HG03060 (cell line): ENCODE data around the gene CHMP1B.

Experiments
- ATAC-seq: cut with Tn5 transposase; IDR thresholded peaks from one replicate; pipeline ENCODE4 v1.9.1; 2021; ENCODE audit warnings: low read depth, moderate number of reproducible peaks; ENCODE audit not compliant: unreplicated experiment

CHMP1B gene

GRCh38 chr18:11865071-11865470 lies 13.9 kb downstream of the CHMP1B start:
- no peak for ATAC-seq

DNA sequence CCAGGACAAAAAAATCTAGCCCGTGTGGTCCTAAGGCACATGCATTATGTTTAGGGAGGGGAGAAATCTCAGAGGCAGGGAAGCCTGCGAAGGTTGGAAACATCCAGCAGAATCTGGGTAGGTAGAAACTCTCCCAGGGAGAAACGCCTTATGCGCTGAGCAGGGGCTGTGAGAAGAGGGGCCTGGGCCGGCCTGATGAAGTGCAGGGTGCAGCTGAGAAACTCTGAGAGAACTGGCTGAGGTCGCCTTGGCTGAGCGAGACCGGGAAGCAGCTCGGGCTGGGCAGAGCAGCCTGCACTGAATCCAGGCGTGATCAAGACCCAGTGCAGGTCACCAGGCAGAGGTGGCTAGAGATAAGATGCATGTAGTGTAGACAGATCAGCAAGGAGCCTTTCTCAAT lies 15.1 kb downstream of the CHMP1B start:
- ATAC-seq: no peak

DNA sequence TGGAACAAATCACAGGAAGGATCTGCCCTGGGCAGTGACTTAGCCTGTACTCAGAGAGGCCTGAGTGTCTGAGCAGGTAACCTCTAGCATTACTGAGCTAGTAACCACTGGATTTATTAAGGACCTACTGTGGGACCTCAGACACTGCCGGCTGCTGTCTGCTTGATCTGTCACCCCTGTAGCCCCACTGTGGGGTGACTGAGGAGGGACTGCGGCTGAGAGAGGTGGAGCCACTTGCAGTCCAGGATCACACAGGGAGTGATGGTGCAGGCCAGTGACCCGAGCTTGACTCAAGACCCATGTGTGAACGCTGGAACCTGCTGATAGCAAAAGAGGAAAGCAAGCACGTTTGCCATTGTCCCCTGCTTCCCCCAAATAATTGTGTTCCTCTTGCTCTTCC lies 15.6 kb downstream of the CHMP1B start:
- no peak for ATAC-seq

- no peak for ATAC-seq
These were observed 17.0 kb downstream of the CHMP1B start for GRCh38 chr18:11868230-11868629.

DNA sequence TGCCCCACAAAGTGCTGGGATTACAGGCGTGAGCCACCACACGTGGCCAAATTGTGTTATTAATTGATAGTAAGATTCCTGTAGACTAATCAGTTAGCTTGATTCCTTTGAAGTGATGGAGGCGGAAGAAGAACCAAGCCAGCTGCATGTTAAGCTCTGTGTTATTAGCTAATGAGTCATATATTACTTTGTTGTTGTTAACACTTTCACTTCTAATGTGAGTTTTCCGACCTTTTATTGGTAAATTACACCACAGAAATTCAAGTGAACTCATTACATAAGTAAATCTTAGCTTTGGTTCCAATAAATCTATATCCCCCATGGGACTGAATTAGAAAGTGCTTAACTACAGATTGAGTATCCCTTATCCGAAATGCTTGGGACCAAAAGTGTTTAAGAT lies 20.3 kb downstream of the CHMP1B start:
- ATAC-seq: peak; percentile 61

- ATAC-seq: no peak
These were observed 21.4 kb downstream of the CHMP1B start for GRCh38 chr18:11872479-11873136.

DNA sequence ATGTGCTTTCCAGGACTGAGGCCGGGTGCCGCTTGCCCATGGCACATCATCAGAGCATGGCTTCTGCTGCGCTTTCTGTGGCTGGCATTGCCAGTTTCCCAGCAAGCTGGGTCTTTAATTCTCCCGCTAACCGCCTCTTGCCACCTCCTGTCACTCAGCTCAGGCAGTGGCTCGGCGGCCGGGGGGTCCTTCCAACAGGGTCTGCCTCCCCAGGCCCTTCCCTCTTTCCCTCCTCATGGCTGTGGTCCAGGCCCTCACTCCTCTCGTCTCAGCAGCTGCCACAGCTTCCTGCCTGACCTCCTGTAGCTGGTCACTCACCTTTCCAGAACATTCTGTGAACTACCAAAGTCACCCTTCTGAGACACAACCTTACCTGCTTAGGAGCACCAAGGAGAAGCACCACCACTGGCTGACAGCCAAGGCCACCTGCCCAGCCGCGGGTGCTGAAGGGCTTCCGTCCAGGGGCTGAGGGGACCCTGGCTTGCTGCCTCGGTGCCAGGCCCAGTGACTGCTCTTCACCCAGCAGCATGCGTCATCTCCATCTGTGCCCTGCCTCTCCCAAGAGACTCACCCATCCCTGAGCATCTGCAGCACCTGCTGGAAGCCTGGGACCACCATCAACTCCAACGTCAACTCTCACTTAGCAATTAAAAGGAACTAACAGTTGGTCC lies 22.6 kb downstream of the CHMP1B start:
- no peak for ATAC-seq

GRCh38 chr18:11874676-11875075 lies 23.5 kb downstream of the CHMP1B start:
- no peak for ATAC-seq

- no peak for ATAC-seq
These were observed 26.4 kb downstream of the CHMP1B start for GRCh38 chr18:11877497-11878135.

- ATAC-seq: no peak
These were observed 29.5 kb downstream of the CHMP1B start for GRCh38 chr18:11880586-11881304.

GRCh38 chr18:11882636-11883035 lies 31.4 kb downstream of the CHMP1B start:
- ATAC-seq: no peak

DNA sequence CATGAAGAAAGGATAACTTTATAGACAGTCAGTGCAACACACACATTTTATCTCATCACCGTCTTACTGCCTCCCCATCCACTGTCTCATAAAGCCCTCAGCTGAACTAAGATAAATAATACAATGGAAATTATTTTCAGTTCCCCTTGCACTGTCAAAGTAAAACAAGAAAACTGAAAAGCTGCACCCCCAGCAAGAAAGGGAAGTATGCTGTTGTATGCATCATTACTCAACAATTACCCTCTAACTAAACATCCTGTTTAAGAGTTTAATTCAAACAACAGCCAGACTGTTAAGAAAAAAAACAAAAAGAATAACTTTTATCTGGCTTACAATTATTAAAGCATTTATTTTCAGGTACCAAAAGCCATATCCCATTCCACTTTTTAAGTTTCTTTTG lies 31.9 kb downstream of the CHMP1B start:
- ATAC-seq: peak; percentile 68

- no peak for ATAC-seq
These were observed 33.3 kb downstream of the CHMP1B start for GRCh38 chr18:11884396-11885030.

GRCh38 chr18:11885278-11885947 lies 34.2 kb downstream of the CHMP1B start:
- ATAC-seq: no peak

GRCh38 chr18:11886577-11887110 lies 35.4 kb downstream of the CHMP1B start:
- ATAC-seq: no peak

DNA sequence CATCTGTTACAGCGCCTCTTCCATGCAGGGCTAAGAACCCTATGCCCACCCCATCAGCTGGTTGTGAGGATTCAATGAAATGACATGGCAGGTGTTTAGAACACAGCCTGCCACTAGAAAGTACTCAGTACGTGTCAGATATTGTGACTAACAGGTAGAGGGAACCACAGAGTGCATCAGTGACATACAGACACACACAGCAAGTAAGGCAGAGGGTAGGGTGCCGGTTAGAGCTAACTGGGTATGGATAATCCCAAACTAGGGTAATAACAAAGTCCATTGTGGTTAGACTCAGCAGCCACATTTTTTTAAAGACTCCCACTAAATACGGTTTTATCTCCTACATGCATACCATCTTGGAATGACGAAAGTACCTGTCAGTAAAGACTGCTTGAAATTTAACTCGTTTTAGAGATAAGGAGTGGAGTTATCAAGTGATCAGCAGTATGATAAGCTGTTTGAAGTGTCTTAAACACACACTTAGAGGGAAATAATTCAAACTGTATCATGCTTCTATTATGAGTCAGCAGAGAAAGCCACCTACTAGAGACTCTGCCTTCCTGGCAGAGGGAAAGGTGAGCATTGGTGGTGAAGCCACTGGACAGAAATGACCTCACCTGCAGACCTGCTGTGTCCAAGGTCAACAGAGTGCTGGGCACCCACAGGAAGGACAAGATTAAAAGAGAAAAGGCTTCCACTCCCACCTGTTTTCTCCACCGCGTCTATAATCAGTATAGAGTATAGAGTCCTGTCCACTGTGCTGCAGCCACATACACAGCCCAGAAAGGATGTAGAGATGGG lies 36.3 kb downstream of the CHMP1B start:
- ATAC-seq: no peak

DNA sequence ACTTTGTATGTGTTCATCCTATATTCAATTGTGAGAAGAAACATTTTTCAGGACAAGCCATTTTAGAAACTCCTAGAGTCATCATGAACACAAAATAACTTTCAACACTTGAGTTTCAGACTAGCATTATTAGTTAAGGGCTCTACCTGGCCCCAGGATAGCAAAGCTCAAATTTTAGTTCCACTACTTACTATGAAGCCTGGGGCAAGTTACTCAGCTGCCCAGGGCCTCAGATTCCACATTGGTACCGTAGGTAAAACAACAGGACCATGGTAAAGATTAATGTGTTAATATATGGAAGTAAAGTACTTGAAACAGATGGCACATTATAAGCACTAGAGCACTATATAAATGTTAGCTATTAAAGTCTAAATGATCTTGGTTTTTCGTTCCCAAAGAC lies 37.5 kb downstream of the CHMP1B start:
- ATAC-seq: no peak

DNA sequence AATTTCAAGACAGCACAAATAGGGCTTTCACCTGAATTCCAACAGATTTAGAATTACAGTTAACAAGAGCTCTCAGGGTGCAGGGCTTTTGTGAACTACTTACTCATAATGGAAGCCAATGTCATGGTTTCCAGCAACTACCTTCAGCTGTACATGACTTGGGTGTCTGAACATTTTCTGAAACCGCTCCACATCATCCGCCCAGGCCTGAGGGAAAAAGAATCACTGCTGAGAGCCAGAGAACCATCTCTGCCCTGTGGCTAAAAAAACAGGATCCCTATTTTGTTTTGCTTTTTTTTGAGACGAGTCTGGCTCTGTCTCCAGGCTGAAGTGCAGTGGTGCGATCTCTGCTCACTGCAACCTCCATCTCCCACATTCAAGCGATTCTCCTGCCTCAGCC lies 38.1 kb downstream of the CHMP1B start:
- ATAC-seq: no peak

GRCh38 chr18:11891737-11892136 lies 40.5 kb downstream of the CHMP1B start:
- no peak for ATAC-seq
